Fibroblast of mammary gland (primary cell): ENCODE measurements around the gene MED15.

ENCODE experiments used
- DNase-seq: peaks from one replicate; pipeline ENCODE4 v3.0.0-alpha.2; 2010; ENCODE audit warnings: low read depth
- H3K4me3 ChIP-seq: 2 replicates; pipeline ENCODE4 v1.5.1; 2011; ENCODE audit warnings: low read depth, mild to moderate bottlenecking, low read length, moderate library complexity; ENCODE audit not compliant: control insufficient read depth
- CTCF ChIP-seq: conservative IDR thresholded peaks from 2 replicates; pipeline ENCODE4 v1.5.1; 2011; ENCODE audit warnings: low read depth, low read length, inconsistent platforms; ENCODE audit not compliant: control insufficient read depth, insufficient read depth

MED15 gene

GRCh38 chr22:20545681-20546521, 38.5 kb downstream of the MED15 start:
- DNase-seq = no peak
- no peak for TF ChIP-seq CTCF
- H3K4me3 ChIP-seq = no peak overlapping the region

- DNase-seq = no peak
- no peak for TF ChIP-seq CTCF
- no peak overlapping the region for H3K4me3 ChIP-seq
These were observed 39.1 kb downstream of the MED15 start for GRCh38 chr22:20546541-20546950.

- no peak for TF ChIP-seq CTCF
- no peak overlapping the region for H3K4me3 ChIP-seq
- no peak for DNase-seq
These were observed 39.6 kb downstream of the MED15 start for GRCh38 chr22:20547029-20547428.

GRCh38 chr22:20548806-20549205, 41.4 kb downstream of the MED15 start:
- no peak overlapping the region for H3K4me3 ChIP-seq
- no peak for DNase-seq
- no peak for TF ChIP-seq CTCF

GRCh38 chr22:20549232-20549841, 41.9 kb downstream of the MED15 start:
- no peak overlapping the region for H3K4me3 ChIP-seq
- TF ChIP-seq CTCF = no peak
- DNase-seq = peak; percentile 51

- peak; percentile 48 for DNase-seq
- no peak overlapping the region for H3K4me3 ChIP-seq
- TF ChIP-seq CTCF = no peak
These were observed 42.8 kb downstream of the MED15 start for GRCh38 chr22:20550057-20550817.
